IMR-90 (cell line): Measurements from ENCODE around the gene NFATC3.

Experiments used
- FOS ChIP-seq: fragments of 150-350 bp; IDR thresholded peaks from 2 replicates; pipeline ENCODE4 v1.6.1; 2016; ENCODE audit warnings: low read depth, low read length
- MAZ ChIP-seq: IDR thresholded peaks from 2 replicates; pipeline ENCODE4 v1.6.1; 2012; ENCODE audit warnings: low read depth, mild to moderate bottlenecking, low read length, improper control_type of control experiment, moderate library complexity, borderline replicate concordance
- MXI1 ChIP-seq: IDR thresholded peaks from 2 replicates; pipeline ENCODE4 v1.6.1; 2012; ENCODE audit warnings: low read depth, mild to moderate bottlenecking, low read length, moderate library complexity, borderline replicate concordance
- POLR2A ChIP-seq: IDR thresholded peaks from 2 replicates; pipeline ENCODE4 v1.6.1; 2012; ENCODE audit warnings: mild to moderate bottlenecking, low read depth, low read length
- RAD21 ChIP-seq: IDR thresholded peaks from 2 replicates; pipeline ENCODE4 v1.6.1; 2012; ENCODE audit warnings: low read length, improper control_type of control experiment
- TF ChIP-seq, protein P1 (sequence below): conservative IDR thresholded peaks from 2 replicates; pipeline ENCODE4 v1.5.1; 2012; ENCODE audit warnings: mild to moderate bottlenecking, low read depth, low read length, improper control_type of control experiment
- TF ChIP-seq, protein P2 (sequence below): fragments of 150-350 bp; IDR thresholded peaks from 2 replicates; pipeline ENCODE4 v1.6.1; 2016; ENCODE audit warnings: low read depth, mild to moderate bottlenecking, low read length, moderate library complexity, borderline replicate concordance

DNA sequence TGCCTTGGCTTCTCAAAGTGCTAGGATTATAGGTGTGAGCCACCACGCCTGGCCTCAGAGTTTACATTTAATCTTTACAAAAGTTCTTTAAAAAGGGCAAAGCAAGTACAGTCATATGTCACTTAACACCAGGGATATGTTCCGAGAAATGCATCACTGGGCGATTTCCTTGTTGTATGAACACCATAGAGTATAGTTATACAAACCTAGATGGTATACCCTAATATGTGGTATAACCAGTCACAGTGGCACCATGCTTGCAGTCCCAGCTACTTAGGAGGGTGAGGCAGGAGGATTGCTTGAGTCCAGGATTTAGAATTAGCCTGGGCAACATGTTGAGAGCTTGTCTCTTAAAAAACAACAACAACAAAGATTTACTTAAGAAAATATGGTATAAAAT lies 51.3 kb downstream of the NFATC3 start:
- TF ChIP-seq, protein P1, sequence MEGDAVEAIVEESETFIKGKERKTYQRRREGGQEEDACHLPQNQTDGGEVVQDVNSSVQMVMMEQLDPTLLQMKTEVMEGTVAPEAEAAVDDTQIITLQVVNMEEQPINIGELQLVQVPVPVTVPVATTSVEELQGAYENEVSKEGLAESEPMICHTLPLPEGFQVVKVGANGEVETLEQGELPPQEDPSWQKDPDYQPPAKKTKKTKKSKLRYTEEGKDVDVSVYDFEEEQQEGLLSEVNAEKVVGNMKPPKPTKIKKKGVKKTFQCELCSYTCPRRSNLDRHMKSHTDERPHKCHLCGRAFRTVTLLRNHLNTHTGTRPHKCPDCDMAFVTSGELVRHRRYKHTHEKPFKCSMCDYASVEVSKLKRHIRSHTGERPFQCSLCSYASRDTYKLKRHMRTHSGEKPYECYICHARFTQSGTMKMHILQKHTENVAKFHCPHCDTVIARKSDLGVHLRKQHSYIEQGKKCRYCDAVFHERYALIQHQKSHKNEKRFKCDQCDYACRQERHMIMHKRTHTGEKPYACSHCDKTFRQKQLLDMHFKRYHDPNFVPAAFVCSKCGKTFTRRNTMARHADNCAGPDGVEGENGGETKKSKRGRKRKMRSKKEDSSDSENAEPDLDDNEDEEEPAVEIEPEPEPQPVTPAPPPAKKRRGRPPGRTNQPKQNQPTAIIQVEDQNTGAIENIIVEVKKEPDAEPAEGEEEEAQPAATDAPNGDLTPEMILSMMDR: no peak
- no peak for TF ChIP-seq MAZ
- no peak for TF ChIP-seq POLR2A
- no peak for TF ChIP-seq MXI1
- no peak for TF ChIP-seq FOS
- no peak for TF ChIP-seq RAD21
- TF ChIP-seq, protein P2, sequence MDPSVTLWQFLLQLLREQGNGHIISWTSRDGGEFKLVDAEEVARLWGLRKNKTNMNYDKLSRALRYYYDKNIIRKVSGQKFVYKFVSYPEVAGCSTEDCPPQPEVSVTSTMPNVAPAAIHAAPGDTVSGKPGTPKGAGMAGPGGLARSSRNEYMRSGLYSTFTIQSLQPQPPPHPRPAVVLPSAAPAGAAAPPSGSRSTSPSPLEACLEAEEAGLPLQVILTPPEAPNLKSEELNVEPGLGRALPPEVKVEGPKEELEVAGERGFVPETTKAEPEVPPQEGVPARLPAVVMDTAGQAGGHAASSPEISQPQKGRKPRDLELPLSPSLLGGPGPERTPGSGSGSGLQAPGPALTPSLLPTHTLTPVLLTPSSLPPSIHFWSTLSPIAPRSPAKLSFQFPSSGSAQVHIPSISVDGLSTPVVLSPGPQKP: no peak
